ENCODE measurements around the gene ENOX1.

The ENOX1 gene

GRCh38 chr13:43232144-43232872 is 554.5 kb downstream of the ENOX1 start:
- in situ Hi-C loops (cut with MboI; ENCODE audit: low sequenced_read_pairs) = no loop called here

- in situ Hi-C loops (cut with MboI; ENCODE audit: low sequenced_read_pairs) = no loop called here
These were observed 555.8 kb downstream of the ENOX1 start for GRCh38 chr13:43230989-43231388.

GRCh38 chr13:43229506-43229905 is 557.3 kb downstream of the ENOX1 start:
- in situ Hi-C loops (cut with MboI; ENCODE audit: low sequenced_read_pairs) = no loop called here

- in situ Hi-C loops (cut with MboI; ENCODE audit: low sequenced_read_pairs) = no loop called here
These were observed 559.1 kb downstream of the ENOX1 start for GRCh38 chr13:43227721-43228120.

GRCh38 chr13:43223216-43223615 is 563.6 kb downstream of the ENOX1 start:
- in situ Hi-C loops (cut with MboI; ENCODE audit: low sequenced_read_pairs) = no loop called here

GRCh38 chr13:43222086-43222485 is 564.7 kb downstream of the ENOX1 start:
- in situ Hi-C loops (cut with MboI; ENCODE audit: low sequenced_read_pairs) = no loop called here

GRCh38 chr13:43221611-43222010 is 565.2 kb downstream of the ENOX1 start:
- in situ Hi-C loops (cut with MboI; ENCODE audit: low sequenced_read_pairs) = no loop called here

- in situ Hi-C loops (cut with MboI; ENCODE audit: low sequenced_read_pairs) = no loop called here
These were observed 565.7 kb downstream of the ENOX1 start for GRCh38 chr13:43220873-43221595.

GRCh38 chr13:43214124-43214523 is 572.6 kb downstream of the ENOX1 start:
- in situ Hi-C loops (cut with MboI; ENCODE audit: low sequenced_read_pairs) = no loop called here

- in situ Hi-C loops (cut with MboI; ENCODE audit: low sequenced_read_pairs) = no loop called here
These were observed 579.9 kb downstream of the ENOX1 start for GRCh38 chr13:43206838-43207237.

GRCh38 chr13:43205416-43205815 is 581.4 kb downstream of the ENOX1 start:
- in situ Hi-C loops (cut with MboI; ENCODE audit: low sequenced_read_pairs) = no loop called here

GRCh38 chr13:43204591-43204990 is 582.2 kb downstream of the ENOX1 start:
- in situ Hi-C loops (cut with MboI; ENCODE audit: low sequenced_read_pairs) = no loop called here

GRCh38 chr13:43203781-43204180 is 583.0 kb downstream of the ENOX1 start:
- in situ Hi-C loops (cut with MboI; ENCODE audit: low sequenced_read_pairs) = no loop called here

GRCh38 chr13:43200736-43201135 is 586.0 kb downstream of the ENOX1 start:
- in situ Hi-C loops (cut with MboI; ENCODE audit: low sequenced_read_pairs) = no loop called here

- in situ Hi-C loops (cut with MboI; ENCODE audit: low sequenced_read_pairs) = no loop called here
These were observed 586.5 kb downstream of the ENOX1 start for GRCh38 chr13:43200307-43200706.

GRCh38 chr13:43196750-43197370 is 589.9 kb downstream of the ENOX1 start:
- in situ Hi-C loops (cut with MboI; ENCODE audit: low sequenced_read_pairs) = no loop called here

GRCh38 chr13:43196086-43196621 is 590.6 kb downstream of the ENOX1 start:
- in situ Hi-C loops (cut with MboI; ENCODE audit: low sequenced_read_pairs) = no loop called here

- in situ Hi-C loops (cut with MboI; ENCODE audit: low sequenced_read_pairs) = no loop called here
These were observed 591.2 kb downstream of the ENOX1 start for GRCh38 chr13:43195551-43195950.

GRCh38 chr13:43195112-43195511 is 591.7 kb downstream of the ENOX1 start:
- in situ Hi-C loops (cut with MboI; ENCODE audit: low sequenced_read_pairs) = no loop called here

- in situ Hi-C loops (cut with MboI; ENCODE audit: low sequenced_read_pairs) = no loop called here
These were observed 592.9 kb downstream of the ENOX1 start for GRCh38 chr13:43193789-43194420.

- in situ Hi-C loops (cut with MboI; ENCODE audit: low sequenced_read_pairs) = no loop called here
These were observed 595.2 kb downstream of the ENOX1 start for GRCh38 chr13:43191546-43191945.
